ENCODE data around the gene VWA5B2.
A peak's percentile ranks its signal among the peaks of the same experiment; 100 is the strongest.

VWA5B2 gene

DNA sequence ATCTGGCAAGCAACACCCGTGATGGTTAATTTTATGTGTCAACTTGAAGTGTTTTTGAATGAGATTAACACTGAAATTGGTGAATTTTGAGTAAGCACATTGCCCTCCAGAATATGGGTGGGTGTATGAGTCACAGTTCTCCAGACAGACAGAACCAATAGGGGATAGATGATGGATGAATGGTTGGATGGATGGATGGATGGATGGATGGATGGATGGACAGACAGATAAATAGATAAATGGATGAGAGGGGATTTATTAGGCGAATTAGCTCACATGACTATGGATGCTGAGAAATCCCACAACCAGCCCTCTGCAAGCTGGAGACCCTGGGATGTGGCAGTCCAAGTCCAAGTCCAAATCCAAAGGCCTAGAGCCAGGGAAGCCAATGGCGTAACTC lies 5.4 kb upstream of the VWA5B2 start:
- DNase-seq (ENCODE audit: low read depth in 4 of 4, low spot score in 1 of 4) = no peak

GRCh38 chr3:184227481-184227935 lies 1.9 kb upstream of the VWA5B2 start:
- peak in 3 of 4 experiments; percentile 17 to 32 (median 25) for DNase-seq (ENCODE audit: low read depth in 4 of 4, low spot score in 1 of 4)

DNA sequence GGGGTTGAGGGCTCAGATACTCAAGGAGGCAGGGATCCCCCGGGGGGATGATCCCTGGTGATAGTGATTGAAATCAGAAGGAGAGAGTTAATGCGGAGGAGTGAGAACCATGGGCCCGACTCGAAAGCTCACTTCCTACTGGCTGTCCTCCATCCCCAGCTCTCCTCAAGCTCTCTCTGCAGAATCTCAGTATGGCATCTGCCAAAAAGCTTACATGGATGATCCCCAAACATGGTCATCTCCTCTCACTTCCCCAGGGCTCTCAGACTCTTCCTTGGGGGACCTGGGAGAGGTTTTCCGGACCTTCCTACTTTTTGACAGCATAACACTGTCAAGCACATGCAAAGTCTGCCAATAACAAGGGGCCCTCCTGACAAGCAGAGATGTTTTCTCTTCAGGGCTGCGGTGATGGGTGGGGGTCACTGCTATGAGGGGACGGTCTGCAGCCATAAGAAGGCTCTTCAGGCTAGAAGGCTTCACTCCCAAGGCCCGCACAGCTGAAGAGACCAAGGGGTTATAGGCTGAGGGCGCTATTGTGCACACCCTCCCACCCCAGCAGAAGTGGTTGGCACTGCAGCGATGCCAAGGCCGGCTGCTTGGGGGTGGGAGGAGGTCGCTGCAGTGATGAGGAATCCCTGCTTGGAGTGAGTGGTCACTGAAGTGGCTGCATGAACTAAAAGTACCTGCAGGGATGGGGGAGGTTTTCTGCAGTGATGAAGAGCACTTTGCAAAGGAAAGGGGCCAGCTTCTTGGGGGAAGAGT lies 828 bp upstream of the VWA5B2 start:
- DNase-seq (ENCODE audit: low read depth in 4 of 4, low spot score in 1 of 4) = no peak

DNA sequence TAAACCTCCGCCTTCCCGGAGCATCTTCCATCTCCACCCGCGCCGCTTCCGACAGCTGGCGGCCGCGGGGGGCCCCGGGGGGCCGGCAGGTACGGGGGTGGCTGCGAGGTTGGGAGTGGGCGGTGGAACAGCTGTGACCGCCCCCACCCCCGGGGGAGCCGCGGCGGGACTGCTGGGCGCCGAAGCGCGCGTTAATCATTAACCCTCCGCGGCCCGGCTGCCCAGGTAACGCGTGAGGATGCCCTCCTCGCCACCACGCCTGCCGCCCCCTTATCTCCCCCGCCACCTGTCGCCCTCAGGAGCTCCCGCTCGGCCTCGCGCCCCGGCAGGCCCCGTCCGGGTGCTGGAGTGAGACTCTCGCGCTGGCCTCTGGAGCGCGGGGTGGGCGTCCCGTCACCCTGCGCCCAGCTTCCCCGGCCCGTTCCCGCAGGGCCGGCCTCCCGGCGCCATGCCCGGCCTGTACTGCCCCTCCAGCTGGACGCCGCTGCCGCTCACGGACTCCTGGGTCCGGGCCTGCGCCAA lies 757 bp downstream of the VWA5B2 start:
- DNase-seq (ENCODE audit: low read depth in 4 of 4, low spot score in 1 of 4) = no peak

DNA sequence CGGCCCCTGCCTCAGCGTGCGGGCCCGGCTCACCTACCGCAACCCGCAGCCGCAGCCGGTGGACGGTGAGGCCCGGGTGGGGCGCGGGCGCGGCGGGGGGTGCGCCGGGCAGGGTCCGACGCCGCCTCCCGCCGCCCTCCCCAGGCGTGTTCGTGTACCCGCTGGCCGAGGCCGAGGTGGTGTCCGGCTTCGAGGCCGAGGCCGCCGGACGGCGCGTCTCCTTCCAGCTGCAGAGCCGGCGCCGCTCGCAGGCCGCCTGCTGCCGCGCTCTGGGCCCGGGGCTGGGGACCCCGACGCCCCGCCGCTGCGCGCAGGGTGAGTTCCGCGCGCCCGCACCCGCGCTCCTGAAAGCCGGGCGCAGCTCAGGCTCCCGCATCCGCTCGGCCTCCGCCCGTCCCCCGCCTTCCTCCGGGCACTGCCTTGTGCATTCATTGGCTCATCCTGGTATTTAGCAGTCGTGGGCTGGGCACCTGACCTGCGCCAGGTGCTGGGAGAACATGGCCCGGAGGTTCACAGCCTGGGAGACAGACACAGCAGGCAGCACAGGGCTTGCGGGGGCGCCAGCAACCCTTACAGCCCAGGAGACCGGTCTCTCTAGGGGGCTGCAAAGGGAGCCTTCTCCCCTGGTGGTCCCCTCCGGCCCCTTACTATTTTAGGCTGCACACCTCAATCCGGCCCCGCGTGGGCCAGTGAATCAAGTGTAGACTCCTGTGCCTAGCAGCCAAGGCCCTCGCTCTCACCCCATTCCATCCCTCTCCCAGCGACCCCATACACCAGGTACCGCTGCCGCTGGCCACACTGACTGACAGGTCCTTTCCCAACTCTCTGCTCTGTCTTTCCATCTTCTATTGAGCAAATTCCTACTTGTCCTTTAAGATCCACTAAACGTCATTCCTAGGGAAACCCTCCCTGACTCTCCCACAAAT lies 1.5 kb downstream of the VWA5B2 start:
- DNase-seq (ENCODE audit: low read depth in 4 of 4, low spot score in 1 of 4) = no peak

- DNase-seq (ENCODE audit: low read depth in 4 of 4, low spot score in 1 of 4) = no peak
Observed at GRCh38 chr3:184231671-184232070, 2.3 kb downstream of the VWA5B2 start.

- DNase-seq (ENCODE audit: low read depth in 4 of 4, low spot score in 1 of 4) = no peak
Observed at GRCh38 chr3:184233127-184233843, 3.9 kb downstream of the VWA5B2 start.

GRCh38 chr3:184234224-184234623 lies 4.8 kb downstream of the VWA5B2 start:
- no peak for DNase-seq (ENCODE audit: low read depth in 4 of 4, low spot score in 1 of 4)

- DNase-seq (ENCODE audit: low read depth in 4 of 4, low spot score in 1 of 4) = no peak
Observed at GRCh38 chr3:184234671-184235380, 5.4 kb downstream of the VWA5B2 start.

GRCh38 chr3:184235381-184236032 lies 6.1 kb downstream of the VWA5B2 start:
- no peak for DNase-seq (ENCODE audit: low read depth in 4 of 4, low spot score in 1 of 4)

DNA sequence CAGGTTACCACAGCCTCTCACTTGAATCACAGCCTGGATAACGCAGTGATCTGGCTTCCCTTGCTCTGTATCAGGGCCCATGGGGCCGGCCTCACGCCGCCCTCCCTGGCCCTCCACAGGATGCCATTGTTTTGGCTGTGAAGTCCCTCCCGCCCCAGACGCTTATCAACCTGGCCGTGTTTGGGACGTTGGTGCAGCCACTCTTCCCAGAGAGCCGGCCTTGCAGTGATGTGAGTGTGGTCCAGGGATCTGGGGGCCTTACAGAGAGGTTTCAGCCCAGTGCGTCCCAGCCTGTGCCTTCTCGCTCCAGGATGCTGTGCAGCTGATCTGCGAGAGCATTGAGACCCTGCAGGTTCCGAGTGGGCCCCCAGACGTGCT lies 6.6 kb downstream of the VWA5B2 start:
- no peak for DNase-seq (ENCODE audit: low read depth in 4 of 4, low spot score in 1 of 4)

- no peak for DNase-seq (ENCODE audit: low read depth in 4 of 4, low spot score in 1 of 4)
Observed at GRCh38 chr3:184236636-184237035, 7.3 kb downstream of the VWA5B2 start.

DNA sequence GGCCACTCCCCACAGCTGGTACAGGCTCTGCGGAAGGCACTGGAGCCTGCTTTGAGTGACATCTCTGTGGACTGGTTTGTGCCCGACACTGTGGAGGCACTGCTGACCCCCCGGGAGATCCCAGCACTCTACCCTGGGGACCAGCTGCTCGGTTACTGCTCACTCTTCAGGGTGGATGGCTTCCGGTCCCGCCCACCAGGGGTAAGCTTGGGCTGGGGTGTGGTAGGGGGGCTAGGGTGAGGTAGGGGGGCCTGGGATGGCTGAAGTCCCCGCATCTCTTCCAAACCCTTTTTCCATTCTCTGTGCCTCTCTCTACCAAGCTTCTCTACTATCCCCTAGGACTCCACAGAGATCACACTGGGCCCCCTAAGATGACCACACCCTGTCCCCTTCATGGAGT lies 7.8 kb downstream of the VWA5B2 start:
- DNase-seq (ENCODE audit: low read depth in 4 of 4, low spot score in 1 of 4) = no peak

GRCh38 chr3:184237807-184238206 lies 8.4 kb downstream of the VWA5B2 start:
- no peak for DNase-seq (ENCODE audit: low read depth in 4 of 4, low spot score in 1 of 4)

DNA sequence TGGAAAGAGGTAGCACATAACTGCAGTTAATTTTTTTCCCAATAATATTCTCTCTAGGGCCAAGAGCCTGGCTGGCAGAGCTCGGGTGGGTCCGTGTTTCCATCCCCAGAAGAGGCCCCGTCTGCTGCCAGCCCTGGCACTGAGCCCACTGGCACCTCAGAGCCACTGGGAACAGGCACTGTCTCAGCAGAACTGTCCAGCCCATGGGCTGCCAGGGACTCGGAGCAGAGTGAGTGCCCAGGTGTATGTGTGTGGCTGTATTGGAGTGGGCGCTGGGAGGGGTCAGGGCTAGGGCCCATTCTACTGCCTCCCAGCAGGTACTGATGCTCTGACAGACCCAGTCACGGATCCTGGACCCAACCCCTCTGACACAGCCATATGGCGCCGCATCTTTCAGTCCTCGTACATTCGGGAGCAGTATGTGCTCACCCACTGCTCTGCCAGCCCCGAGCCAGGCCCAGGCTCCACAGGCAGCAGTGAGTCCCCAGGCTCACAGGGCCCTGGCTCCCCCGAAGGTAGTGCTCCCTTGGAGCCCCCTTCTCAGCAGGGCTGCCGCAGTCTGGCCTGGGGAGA lies 8.9 kb downstream of the VWA5B2 start:
- no peak for DNase-seq (ENCODE audit: low read depth in 4 of 4, low spot score in 1 of 4)

GRCh38 chr3:184239221-184239620 lies 9.8 kb downstream of the VWA5B2 start:
- DNase-seq (ENCODE audit: low read depth in 4 of 4, low spot score in 1 of 4) = no peak

- no peak for DNase-seq (ENCODE audit: low read depth in 4 of 4, low spot score in 1 of 4)
Observed at GRCh38 chr3:184239708-184240107, 10.3 kb downstream of the VWA5B2 start.

DNA sequence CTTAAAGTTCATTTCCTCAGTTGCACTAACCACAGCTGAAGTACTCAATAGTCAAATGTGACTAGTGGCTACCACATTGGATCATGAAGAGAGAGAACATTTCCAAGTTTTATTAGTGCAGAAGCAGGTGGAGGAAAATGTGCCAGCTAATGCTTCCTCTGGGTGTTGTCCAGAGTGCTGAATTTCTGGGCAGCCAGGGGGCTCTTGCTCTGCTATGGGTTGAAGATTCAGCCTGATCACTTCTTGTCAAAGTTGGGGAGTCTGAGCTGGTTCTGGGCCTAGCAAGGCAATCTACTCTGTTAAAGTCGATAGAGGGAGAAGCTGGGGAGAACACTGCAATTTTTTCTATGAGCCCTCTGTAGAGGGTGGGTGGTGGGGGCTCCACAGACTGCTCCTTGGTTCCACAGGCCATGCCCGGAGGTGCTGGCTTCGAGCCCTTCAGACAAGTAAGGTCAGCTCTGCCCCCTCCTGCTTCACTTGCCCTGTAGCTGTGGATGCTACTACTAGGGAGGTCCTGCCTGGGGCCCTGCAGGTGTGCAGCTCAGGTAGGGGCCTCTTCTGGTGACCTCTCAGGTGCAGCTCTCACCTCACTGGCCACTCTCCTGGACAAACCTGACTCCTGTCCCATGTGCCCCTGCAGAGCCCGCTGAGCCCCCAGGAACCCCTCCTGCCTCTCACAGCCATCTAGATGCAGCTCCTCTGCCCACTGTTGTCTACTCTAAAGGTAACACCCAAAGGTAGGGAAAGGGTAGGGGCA lies 11.2 kb downstream of the VWA5B2 start:
- DNase-seq (ENCODE audit: low read depth in 4 of 4, low spot score in 1 of 4) = no peak

DNA sequence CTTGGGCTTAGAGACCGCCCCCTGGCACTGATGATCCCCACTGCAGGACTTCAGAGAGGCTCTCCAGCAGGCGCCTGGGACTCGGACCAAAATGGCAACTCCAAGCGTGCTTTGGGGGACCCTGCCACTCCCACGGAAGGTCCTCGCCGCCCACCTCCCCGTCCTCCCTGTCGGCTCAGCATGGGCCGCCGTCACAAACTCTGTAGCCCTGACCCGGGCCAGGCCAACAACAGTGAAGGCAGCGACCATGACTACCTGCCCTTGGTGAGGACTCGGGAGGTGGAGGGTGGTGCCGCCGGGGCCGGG lies 11.7 kb downstream of the VWA5B2 start:
- DNase-seq (ENCODE audit: low read depth in 4 of 4, low spot score in 1 of 4) = no peak

Data from stimulated activated CD4-positive, alpha-beta T cell treated with anti-CD3 and anti-CD28 coated beads, Interleukin-1b, Interleukin-23, amount 100 ng/mL, for 24 hours (primary cell).